ENCODE results near the gene MAP7.

DNA sequence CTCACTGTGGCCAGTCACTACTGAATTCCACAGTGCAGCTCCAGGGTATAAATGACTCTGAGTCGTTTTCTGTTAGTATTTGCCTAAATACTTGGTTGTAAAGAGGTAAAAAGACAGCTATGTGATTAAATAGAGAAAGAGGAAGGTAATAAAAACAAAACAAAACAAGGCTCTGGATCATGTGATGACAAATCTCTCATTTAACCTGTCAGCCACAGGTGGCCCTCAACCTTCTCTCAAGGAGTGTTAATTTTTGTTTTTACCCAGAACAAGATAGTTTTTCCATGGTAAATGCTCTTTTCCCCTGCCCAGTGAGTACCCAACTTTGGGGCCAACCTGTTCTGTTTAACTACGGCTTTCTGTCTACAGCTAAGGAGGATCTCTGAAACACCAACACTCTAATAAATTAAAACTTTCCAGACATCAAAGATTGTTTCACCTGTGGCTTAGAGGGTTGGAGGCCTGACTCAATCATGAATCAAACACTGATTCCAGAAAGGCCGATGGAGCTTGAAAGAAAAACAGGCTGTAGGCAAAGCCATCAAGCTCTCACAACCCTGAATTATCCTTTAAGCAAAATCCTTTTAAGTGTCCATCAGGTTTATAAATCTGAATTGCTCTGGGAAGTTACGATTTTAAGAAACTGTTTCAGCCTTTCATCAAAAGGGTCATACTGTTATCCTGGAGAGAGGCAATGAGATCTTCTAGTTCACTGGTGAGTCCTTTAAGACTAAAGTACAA is 179.1 kb downstream of the MAP7 start:
- TF ChIP-seq POLR2A (IDR thresholded peaks at IDR 0.05) (no peak), CTCF (IDR thresholded peaks at IDR 0.05) (no peak)
